H9 (cell line): ENCODE data around the gene DBNDD2. TPM values are rescaled to one million over a fixed set of nuclear protein-coding genes. Genes with fewer than 3 reads are reported as not detected.

Experiments used
- DNase-seq: peaks from one replicate; pipeline ENCODE4 v3.0.0-alpha.2; 2017
- H2AFZ ChIP-seq: one replicate; pipeline ENCODE4 v1.6.1; 2013; ENCODE audit warnings: mild to moderate bottlenecking, low read length, control low read depth, moderate library complexity
- H2AK5ac ChIP-seq: 2 replicates; pipeline ENCODE4 v1.6.1; 2013; ENCODE audit warnings: low read length, control low read depth, mixed read lengths; ENCODE audit not compliant: insufficient read length
- H2BK120ac ChIP-seq: one replicate; pipeline ENCODE4 v1.6.1; 2013; ENCODE audit warnings: low read depth, mild to moderate bottlenecking, low read length, control low read depth, inconsistent platforms; ENCODE audit not compliant: poor library complexity, severe bottlenecking
- H2BK12ac ChIP-seq: 2 replicates; pipeline ENCODE4 v1.6.1; 2013; ENCODE audit warnings: low read length, control low read depth, mixed read lengths, low read depth; ENCODE audit not compliant: insufficient read length
- H2BK15ac ChIP-seq: 2 replicates; pipeline ENCODE4 v1.6.1; 2013; ENCODE audit warnings: low read depth, low read length, control low read depth
- H2BK20ac ChIP-seq: one replicate; pipeline ENCODE4 v1.6.1; 2013; ENCODE audit warnings: low read depth, mild to moderate bottlenecking, low read length, control low read depth, inconsistent platforms; ENCODE audit not compliant: poor library complexity, severe bottlenecking
- H2BK5ac ChIP-seq: 2 replicates; pipeline ENCODE4 v1.6.1; 2013; ENCODE audit warnings: low read length, control low read depth, mixed read lengths; ENCODE audit not compliant: insufficient read length
- H3K14ac ChIP-seq: 2 replicates; pipeline ENCODE4 v1.6.1; 2013; ENCODE audit warnings: low read length, control low read depth; ENCODE audit not compliant: insufficient read depth
- H3K18ac ChIP-seq: 2 replicates; pipeline ENCODE4 v1.6.1; 2013; ENCODE audit warnings: low read depth, mild to moderate bottlenecking, mixed read lengths, low read length, control low read depth; ENCODE audit not compliant: insufficient read length
- H3K23ac ChIP-seq: 2 replicates; pipeline ENCODE4 v1.6.1; 2013; ENCODE audit warnings: low read length, control low read depth, mixed read lengths, low read depth; ENCODE audit not compliant: insufficient read length
- H3K23me2 ChIP-seq: 2 replicates; pipeline ENCODE4 v1.6.1; 2013; ENCODE audit warnings: low read depth, mild to moderate bottlenecking, mixed read lengths, low read length, control low read depth; ENCODE audit not compliant: insufficient read length, poor library complexity, severe bottlenecking
- H3K27ac ChIP-seq: 2 replicates; pipeline ENCODE4 v1.5.1; 2013; ENCODE audit warnings: low read length, control low read depth, mixed read lengths, low read depth; ENCODE audit not compliant: insufficient read length
- H3K27me3 ChIP-seq: 2 replicates; pipeline ENCODE4 v1.6.1; 2013; ENCODE audit warnings: low read length, control low read depth, inconsistent platforms; ENCODE audit not compliant: insufficient read depth
- H3K4ac ChIP-seq: 2 replicates; pipeline ENCODE4 v1.6.1; 2013; ENCODE audit warnings: low read depth, mild to moderate bottlenecking, control low read depth, inconsistent platforms, low read length, moderate library complexity
- H3K4me1 ChIP-seq: 2 replicates; pipeline ENCODE4 v1.6.1; 2013; ENCODE audit warnings: low read length, control low read depth, inconsistent platforms; ENCODE audit not compliant: insufficient read depth
- H3K4me2 ChIP-seq: 2 replicates; pipeline ENCODE4 v1.6.1; 2013; ENCODE audit warnings: low read length, control low read depth, mixed read lengths; ENCODE audit not compliant: insufficient read length, insufficient read depth
- H3K56ac ChIP-seq: 2 replicates; pipeline ENCODE4 v1.6.1; 2013; ENCODE audit warnings: low read depth, mild to moderate bottlenecking, mixed read lengths, low read length, control low read depth; ENCODE audit not compliant: insufficient read length
- H3K79me1 ChIP-seq: 2 replicates; pipeline ENCODE4 v1.6.1; 2013; ENCODE audit warnings: low read depth, mild to moderate bottlenecking, moderate library complexity, low read length, control low read depth, inconsistent platforms; ENCODE audit not compliant: insufficient read depth, poor library complexity, severe bottlenecking
- H3K79me2 ChIP-seq: 2 replicates; pipeline ENCODE4 v1.6.1; 2013; ENCODE audit warnings: low read length, control low read depth, inconsistent platforms; ENCODE audit not compliant: insufficient read depth
- H3K9ac ChIP-seq: 2 replicates; pipeline ENCODE4 v1.6.1; 2013; ENCODE audit warnings: low read length, control low read depth, mixed read lengths; ENCODE audit not compliant: insufficient read length; ENCODE audit errors: extremely low read depth
- H3K9me3 ChIP-seq: one replicate; pipeline ENCODE4 v1.6.1; 2013; ENCODE audit warnings: low read depth, low read length, inconsistent platforms; ENCODE audit not compliant: control insufficient read depth
- H3T11ph ChIP-seq: one replicate; pipeline ENCODE4 v1.6.1; 2013; ENCODE audit warnings: mild to moderate bottlenecking, low read length, control low read depth, inconsistent platforms
- H4K20me1 ChIP-seq: one replicate; pipeline ENCODE4 v1.6.1; 2013; ENCODE audit not compliant: control insufficient read depth, insufficient read length, insufficient read depth
- H4K5ac ChIP-seq: 2 replicates; pipeline ENCODE4 v1.6.1; 2013; ENCODE audit warnings: low read depth, mild to moderate bottlenecking, mixed read lengths, low read length, control low read depth; ENCODE audit not compliant: insufficient read length
- H4K8ac ChIP-seq: replicated peaks from 2 replicates; pipeline ENCODE4 v1.6.1; 2013; ENCODE audit warnings: low read length, control low read depth, mixed read lengths, low read depth; ENCODE audit not compliant: insufficient read length
- H4K91ac ChIP-seq: 2 replicates; pipeline ENCODE4 v1.6.1; 2013; ENCODE audit warnings: low read depth, mild to moderate bottlenecking, moderate library complexity, mixed read lengths, low read length, control low read depth; ENCODE audit not compliant: insufficient read length
- H3K27ac Mint-ChIP-seq, 3 experiments: 2 replicates in 2 of 3; 3 replicates in 1 of 3; pipeline ENCODE4 v1.8.0; 2020 to 2021; ENCODE audit warnings: mixed read lengths in 3 of 3, mild to moderate bottlenecking in 1 of 3, moderate library complexity in 1 of 3
- H3K27me3 Mint-ChIP-seq: 2 replicates; pipeline ENCODE4 v1.8.0; 2021; ENCODE audit warnings: low read depth, mild to moderate bottlenecking, moderate library complexity, mixed read lengths
- H3K36me3 Mint-ChIP-seq, 3 experiments: 2 replicates in 2 of 3; 3 replicates in 1 of 3; pipeline ENCODE4 v1.8.0; 2020 to 2021; ENCODE audit warnings: low read depth in 3 of 3, mixed read lengths in 3 of 3; ENCODE audit not compliant: insufficient read depth in 1 of 3
- H3K4me1 Mint-ChIP-seq, 2 experiments: 2 replicates each; pipeline ENCODE4 v1.8.0; 2020; ENCODE audit warnings: mixed read lengths in 2 of 2
- H3K4me3 Mint-ChIP-seq, 2 experiments: 2 replicates in 1 of 2; 3 replicates in 1 of 2; pipeline ENCODE4 v1.8.0; 2020 to 2021; ENCODE audit warnings: mild to moderate bottlenecking in 2 of 2, mixed read lengths in 2 of 2, moderate library complexity in 1 of 2
- H3K9me3 Mint-ChIP-seq, 2 experiments: 2 replicates in 1 of 2; 3 replicates in 1 of 2; pipeline ENCODE4 v1.8.0; 2020; ENCODE audit warnings: mild to moderate bottlenecking in 2 of 2, mixed read lengths in 2 of 2, moderate library complexity in 1 of 2
- CTCF ChIP-seq: fragments of 200-600 bp; sonication (generic); conservative IDR thresholded peaks from 3 replicates; pipeline ENCODE4 v1.8.0; 2021; ENCODE audit warnings: antibody characterized with exemption, mild to moderate bottlenecking
- WGBS: extraction: QIAGEN DNeasy Blood & Tissue Kit; methylation state at CpG from one replicate; pipeline ENCODE4 v1.1.7; 2013; ENCODE audit warnings: missing lambda C conversion rate, low lambda C conversion rate, mixed read lengths; ENCODE audit not compliant: insufficient read length; ENCODE audit errors: extremely low coverage; 5-methylcytosine and 5-hydroxymethylcytosine counted together
- total RNA-seq: library from RNA; stranded (reverse); gene quantifications from 2 replicates; pipeline ENCODE4 v1.2.1, GENCODE V29; 2021

Gene DBNDD2
- total RNA-seq, 1 experiment from 2014 or later, result 39.1 TPM

GRCh38 chr20:45361793-45362192, 46.3 kb upstream of the DBNDD2 start:
- no peak overlapping the region for H3K56ac ChIP-seq
- no peak overlapping the region for H3T11ph ChIP-seq
- no peak overlapping the region for H3K18ac ChIP-seq
- H3K9ac ChIP-seq, result no peak overlapping the region
- no peak overlapping the region for H2BK12ac ChIP-seq
- no peak overlapping the region for H3K14ac ChIP-seq
- no peaks in the 10 kb centered on the region for H3K9me3 Mint-ChIP-seq
- H3K4me2 ChIP-seq, result no peak overlapping the region
- TF ChIP-seq CTCF, result no peak
- peaks cover 33 to 35% of the 10 kb centered on the region in 2 experiments for H3K4me1 Mint-ChIP-seq
- H3K27me3 ChIP-seq, result no peaks in the 10 kb centered on the region
- H3K9me3 ChIP-seq, result no peaks in the 10 kb centered on the region
- peaks cover 6% of the 10 kb centered on the region; the same call in 1 of the 2 replicates for H3K4me1 ChIP-seq
- no peak overlapping the region for H4K5ac ChIP-seq
- H3K27ac ChIP-seq, result no peak overlapping the region
- H3K4ac ChIP-seq, result no peak overlapping the region
- H3K79me1 ChIP-seq, result peaks cover 2% of the 10 kb centered on the region
- no peaks in the 10 kb centered on the region for H4K20me1 ChIP-seq
- H3K4me3 Mint-ChIP-seq, result no peak overlapping the region
- H3K36me3 Mint-ChIP-seq, result peaks cover 4 to 13% (median 4%) of the 10 kb centered on the region in 3 experiments; a peak in 6 of 7 replicates
- no peak overlapping the region for H3K27ac Mint-ChIP-seq
- peaks cover 9% of the 10 kb centered on the region for H3K23me2 ChIP-seq
- DNase-seq, result no peak
- H3K27me3 Mint-ChIP-seq, result no peaks in the 10 kb centered on the region
- H2BK20ac ChIP-seq, result no peak overlapping the region
- H2AK5ac ChIP-seq, result no peak overlapping the region
- H2BK120ac ChIP-seq, result no peak overlapping the region
- no peak overlapping the region for H3K23ac ChIP-seq
- H2AFZ ChIP-seq, result no peak overlapping the region
- no peak overlapping the region for H2BK15ac ChIP-seq
- H2BK5ac ChIP-seq, result no peak overlapping the region
- H4K91ac ChIP-seq, result no peak overlapping the region
- no peaks in the 10 kb centered on the region; the same call in 1 of the 2 replicates for H3K79me2 ChIP-seq
- WGBS, result no CpG with 5 or more reads among the region's 6 CpGs
- H4K8ac ChIP-seq, result no peak overlapping the region
